GM12874 (cell line): ENCODE measurements around the gene EPHB1.

ENCODE experiments used
- CTCF ChIP-seq: IDR thresholded peaks from 2 replicates; pipeline ENCODE4 v1.5.1; 2011; ENCODE audit warnings: low read depth, mild to moderate bottlenecking, control low read depth, low read length, moderate library complexity; ENCODE audit not compliant: insufficient read depth

The EPHB1 gene

GRCh38 chr3:134903837-134904236, 108.8 kb downstream of the EPHB1 start:
- TF ChIP-seq CTCF, result no peak

GRCh38 chr3:134904241-134904771, 109.2 kb downstream of the EPHB1 start:
- TF ChIP-seq CTCF, result no peak

- no peak for TF ChIP-seq CTCF
Measured at GRCh38 chr3:134904776-134905646, 110.0 kb downstream of the EPHB1 start.

- TF ChIP-seq CTCF, result no peak
Measured at GRCh38 chr3:134905647-134905935, 110.5 kb downstream of the EPHB1 start.

- no peak for TF ChIP-seq CTCF
Measured at GRCh38 chr3:134908271-134908670, 113.2 kb downstream of the EPHB1 start.

GRCh38 chr3:134910026-134910425, 115.0 kb downstream of the EPHB1 start:
- no peak for TF ChIP-seq CTCF

GRCh38 chr3:134911586-134912548, 116.8 kb downstream of the EPHB1 start:
- TF ChIP-seq CTCF, result no peak
